GM21825 (cell line): ENCODE measurements around the gene MANEAL.

ENCODE experiments used
- ATAC-seq: cut with Tn5 transposase; IDR thresholded peaks from one replicate; pipeline ENCODE4 v1.9.1; 2021; ENCODE audit warnings: mild to moderate bottlenecking, moderate library complexity; ENCODE audit not compliant: unreplicated experiment

MANEAL gene

DNA sequence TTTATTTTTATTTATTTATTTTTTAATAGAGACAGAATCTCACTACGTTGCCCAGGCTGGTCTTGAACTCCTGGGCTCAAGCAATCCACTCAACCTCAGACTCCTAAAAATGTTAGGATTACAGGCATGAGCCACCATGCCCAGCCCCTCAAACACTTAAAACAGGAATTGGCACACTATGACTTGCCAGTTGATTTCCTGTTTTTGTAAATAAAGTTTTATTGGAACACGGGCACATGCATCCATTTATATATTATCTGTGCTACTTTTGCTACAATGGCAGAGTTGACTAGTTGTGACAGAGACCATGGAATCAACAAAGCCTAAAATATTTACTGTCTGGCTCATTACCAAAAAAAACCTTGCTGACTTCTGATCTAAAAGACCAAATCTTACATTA lies 30.4 kb downstream of the MANEAL start:
- no peak for ATAC-seq

DNA sequence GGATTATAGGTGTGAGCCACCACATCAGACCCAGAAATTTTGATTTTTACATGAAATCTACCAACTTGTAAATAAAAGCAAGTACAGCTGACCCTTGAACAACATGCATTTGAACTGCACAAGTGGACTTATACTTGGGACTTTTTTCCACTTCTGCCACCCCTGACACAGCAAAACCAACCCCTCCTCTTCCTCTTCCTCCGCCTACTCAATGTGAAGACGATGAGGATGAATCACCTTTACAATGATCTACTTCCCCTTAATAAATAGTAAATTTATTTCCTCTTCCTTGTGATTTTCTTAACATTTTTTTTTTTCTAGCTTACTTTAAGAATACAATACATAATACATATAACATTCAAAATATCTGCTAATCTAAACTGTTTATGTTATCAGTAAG lies 31.9 kb downstream of the MANEAL start:
- ATAC-seq: no peak

DNA sequence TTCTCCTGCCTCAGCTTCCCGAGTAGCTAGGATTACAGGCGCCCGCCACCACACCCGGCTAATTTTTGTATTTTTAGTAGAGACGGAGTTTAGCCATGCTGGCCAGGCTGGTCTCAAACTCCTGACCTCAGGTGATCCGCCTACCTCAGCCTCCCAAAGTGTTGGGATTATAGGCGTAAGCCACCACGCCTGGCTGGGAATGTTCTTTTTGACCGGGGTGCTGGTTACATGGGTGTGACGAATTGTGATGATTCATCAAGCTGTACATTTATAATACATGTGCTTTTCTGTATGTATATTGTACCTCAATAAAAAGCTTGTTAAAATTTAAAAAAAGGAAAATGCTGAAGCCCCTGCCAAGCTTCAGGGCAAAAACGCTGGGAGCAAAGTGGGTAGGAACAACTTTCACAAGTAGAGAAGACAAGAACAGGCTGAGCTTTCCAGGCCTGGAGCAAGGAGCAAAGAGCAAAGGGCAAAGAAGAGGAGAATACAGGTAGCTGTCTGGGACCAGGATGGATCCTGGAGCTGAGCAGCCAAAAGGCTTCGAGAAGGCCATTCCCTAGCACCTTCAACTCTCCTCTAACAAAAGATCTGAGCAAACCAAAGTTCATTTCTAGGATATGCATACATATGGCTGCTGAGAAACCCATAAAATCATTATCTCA lies 34.9 kb downstream of the MANEAL start:
- no peak for ATAC-seq

DNA sequence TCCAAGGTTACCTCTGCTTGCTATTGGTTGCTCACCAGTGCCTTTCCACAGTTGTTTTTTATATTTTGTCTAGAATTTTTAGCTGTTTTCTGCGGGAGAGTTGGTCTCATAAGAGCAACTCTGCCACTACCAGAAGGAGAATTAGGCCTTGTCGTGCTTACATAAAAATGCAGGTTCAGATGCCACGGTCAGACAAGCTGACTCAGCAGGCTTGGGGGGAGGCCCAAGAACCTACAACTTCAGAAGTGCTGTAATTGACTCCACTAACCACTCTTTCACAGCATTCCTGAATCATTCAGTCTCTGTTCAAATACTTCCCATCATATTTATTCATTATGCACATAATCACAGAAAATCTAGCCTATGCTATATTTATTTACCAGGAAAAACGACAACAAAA lies 37.5 kb downstream of the MANEAL start:
- no peak for ATAC-seq

DNA sequence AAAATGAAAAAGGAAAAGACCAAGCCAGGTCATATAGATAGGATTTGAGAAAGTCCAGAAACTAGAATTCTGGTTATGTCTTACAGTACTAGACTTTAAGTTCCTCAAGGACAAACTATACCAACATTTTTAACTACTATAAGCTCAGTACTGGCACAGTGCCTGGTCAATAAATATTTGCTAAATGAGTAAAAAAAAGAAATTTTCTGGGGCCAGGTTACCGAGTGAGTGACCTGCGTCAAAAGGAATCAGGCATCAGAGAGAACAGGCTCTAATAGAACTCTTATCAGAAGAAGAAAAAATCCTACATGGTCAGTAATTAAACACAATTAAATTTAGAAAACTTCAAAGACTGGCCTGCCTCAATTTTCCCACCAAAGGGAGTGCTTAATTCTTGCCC lies 38.2 kb downstream of the MANEAL start:
- ATAC-seq: no peak

DNA sequence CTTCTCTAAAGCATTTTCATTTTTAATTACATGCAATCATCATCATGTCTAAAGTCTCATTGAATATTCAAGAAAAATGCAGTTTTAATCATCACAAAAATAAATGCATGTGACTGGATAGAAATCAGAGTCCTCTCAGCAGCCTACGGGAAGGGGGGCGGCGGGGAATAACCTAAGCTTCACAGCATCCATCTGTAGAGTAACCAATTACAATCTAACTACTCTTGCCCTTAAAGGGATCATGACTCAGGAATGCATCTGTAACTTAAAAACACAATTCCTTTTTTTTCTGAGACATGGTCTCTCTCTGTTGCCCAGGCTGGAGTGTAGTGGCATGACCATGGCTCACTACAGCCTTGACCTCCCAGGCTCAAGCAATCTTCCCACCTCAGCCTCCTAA lies 43.1 kb downstream of the MANEAL start:
- ATAC-seq: no peak

DNA sequence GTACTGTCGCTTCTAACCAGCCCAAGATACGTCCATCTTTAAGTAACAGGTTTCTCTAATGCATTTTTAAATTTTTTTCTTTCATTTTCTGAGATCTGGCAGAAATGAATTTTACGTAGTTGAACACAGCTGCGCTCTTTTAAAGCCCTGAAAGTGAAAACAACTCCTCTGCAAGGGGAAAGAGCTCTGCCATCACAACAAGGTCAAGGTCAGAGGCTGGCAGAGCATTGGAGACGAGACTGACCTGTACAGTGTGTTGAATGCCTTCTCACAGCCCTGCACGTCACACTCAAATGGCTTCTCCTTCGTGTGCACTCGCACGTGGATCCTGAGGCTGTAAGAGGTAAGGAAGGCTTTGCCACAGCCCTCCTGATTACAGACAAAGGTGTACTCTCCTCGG lies 46.0 kb downstream of the MANEAL start:
- no peak for ATAC-seq

DNA sequence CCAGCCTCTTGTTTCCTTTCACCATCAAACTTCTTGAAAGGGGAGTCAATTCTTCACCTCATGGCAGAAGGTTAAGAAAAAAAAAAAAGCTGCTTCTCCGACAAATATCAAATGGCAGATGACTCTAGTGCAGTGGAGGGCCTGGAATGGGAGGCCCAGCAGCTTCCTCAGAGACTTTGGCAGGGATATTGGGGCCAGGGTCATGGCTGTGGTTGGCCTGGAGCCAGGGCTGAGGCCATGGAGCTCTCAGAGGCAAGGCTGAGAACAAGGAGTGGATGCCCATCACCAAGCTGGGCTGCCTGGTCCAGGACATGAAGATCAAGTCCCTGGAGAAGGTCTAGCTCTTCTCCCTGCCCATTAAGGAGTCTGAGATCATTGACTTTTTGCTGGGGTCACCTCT lies 47.1 kb downstream of the MANEAL start:
- no peak for ATAC-seq

DNA sequence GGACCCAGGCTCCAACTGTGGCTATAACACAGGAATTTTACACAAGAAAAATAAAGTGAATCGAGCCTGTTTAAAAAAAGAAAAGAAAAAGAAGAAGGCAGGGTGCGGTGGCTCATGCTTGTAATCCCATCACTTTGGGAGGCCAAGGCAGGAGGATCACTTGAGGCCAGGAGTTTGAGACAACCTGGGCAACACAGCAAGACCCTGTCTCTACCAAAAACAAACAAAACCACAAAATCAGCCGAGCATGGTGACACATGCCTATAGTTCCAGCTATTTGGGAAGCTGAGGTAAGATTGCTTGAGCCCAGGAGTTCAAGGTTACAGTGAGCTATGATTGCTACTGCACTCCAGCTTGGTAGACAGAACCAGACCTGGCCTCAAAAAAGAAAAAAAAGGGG lies 48.0 kb downstream of the MANEAL start:
- no peak for ATAC-seq

DNA sequence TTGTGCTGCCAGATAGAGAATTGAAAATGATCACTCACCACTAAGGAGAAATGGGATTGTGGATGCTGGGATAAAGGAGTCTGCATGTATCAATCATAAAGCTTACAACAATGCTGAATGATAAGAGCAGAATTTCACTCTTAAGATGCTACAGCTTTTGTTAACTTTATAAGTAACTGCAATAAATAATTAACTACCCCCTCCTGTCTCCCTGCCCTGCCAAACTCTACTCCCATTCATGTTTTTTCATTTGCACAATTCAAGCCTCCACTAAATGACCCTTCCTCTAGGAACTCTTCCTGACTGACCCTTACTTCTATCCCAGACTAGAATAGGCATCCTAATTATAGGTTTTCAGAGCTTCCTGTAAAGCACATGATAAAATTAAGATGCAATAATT lies 50.9 kb downstream of the MANEAL start:
- no peak for ATAC-seq

DNA sequence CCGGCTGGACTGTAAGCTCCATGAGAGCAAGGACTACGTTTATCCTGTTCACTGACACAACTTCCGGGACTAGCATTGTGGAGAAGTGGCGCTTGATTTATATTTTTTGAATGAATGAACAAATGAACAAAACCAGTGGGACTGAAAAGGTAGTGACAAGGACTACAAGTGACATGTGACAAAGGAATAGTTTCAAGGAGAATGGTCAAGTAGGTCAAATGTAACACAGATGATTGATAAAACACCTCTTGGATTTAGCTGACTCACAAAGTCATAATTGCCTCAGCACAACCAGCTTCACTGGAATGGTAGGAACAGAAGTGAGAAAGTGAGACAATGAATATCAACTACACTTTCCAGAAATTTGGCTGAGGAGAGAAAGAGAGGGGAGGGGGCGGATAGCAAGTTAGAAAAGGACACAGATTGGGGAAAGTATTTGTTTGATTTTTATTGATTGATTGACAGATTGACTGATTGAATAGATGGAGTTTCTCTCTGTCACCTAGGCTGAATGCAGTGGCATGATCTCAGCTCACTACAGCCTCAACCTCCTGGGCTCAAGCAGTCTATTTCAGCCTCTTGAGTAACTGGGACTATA lies 51.5 kb downstream of the MANEAL start:
- no peak for ATAC-seq

DNA sequence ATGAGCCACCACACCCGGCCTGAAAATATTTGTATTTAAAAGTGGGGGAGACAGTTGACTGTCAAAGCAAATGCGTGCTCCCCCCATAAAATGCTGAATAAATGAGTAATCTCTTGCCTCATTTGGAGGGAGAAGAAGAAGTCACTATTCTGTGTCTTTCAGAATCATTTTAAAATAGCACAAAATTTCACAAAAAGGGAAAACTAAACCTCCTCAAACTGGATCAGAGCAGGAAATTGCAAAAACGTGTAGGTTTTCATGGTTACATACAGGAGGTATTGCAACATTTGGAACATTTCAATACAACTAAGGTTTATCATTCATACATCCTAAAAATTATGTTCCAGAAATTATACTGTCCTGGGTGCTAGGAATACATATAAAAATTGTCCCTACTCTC lies 52.1 kb downstream of the MANEAL start:
- no peak for ATAC-seq

DNA sequence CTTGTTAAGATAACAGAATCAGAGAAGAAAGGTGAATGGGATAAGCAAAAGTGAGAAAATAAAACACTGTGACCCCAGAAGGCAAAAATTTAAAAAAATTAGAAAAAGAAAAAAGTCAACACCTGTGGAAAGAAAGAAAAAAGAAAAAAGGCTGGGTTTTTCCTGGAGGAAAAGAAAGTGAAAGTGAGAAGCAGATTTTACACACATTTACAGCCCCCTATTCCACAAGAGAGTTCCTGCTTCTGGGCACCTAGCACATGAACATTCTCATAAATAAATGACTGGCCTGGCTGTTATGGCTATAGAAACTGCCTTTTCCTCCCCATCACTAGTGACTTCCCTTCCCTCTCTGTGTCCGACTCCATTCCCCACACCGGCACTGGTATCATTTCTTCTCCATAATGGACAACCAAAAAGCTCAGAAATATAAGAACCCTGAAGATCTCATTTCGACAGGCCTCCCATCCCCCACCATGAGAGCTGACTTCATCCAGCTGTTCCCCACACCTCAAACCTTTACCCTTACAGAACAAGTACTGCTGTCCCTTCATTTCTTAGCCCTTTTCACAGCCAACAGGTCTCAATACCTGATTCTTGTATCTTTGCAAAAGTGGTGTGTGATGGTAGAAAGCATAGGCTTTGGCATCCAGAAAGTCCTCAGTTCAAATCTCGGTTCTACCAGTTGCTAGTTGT lies 53.1 kb downstream of the MANEAL start:
- no peak for ATAC-seq

DNA sequence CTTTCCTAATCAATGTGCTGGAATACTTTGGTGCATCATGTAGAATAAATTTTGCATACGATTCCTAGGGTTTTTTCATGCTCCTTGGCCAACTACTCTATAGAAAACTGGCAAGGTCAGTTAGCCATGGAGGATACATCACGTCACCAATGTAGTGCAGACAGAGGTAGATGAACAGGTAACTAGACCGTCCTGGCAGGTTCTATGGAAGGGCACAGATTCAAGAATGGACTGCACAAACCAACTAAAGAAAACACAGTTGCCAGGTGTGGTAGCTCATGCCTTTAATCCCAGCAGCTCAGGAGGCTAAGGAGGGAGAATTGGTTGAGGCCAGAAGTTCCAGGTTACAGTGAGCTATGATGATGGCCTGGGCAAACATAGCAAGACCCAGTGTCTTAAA lies 55.8 kb downstream of the MANEAL start:
- no peak for ATAC-seq

DNA sequence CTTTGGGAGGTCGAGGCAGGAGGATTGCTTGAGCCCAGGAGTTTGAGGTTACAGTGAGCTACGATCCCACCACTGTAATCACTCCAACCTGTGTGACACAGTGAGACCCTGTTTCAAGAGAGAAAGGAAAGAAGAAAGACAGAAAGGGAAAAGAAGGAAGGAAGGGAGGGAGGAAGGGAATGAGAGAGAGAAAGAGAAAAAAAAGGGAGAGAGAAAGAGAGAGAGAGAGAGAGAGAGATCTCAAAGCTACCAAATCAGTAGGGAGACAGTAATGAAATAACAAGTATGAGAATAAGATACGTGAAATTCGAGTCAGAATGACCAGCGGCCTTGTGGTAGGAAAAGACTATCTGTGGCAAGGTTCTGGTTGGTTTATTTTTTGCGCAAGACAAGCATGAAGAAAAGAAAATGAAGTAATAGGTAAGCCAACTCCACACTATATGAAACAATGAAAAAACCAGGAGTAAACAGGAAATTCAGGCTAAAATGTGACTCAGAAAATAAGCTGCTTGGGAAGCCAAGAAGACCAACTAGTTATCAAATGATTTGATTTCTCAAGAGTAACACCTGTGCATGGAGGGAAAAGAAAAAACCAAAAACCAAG lies 56.8 kb downstream of the MANEAL start:
- no peak for ATAC-seq
